ENCODE measurements around the gene TMEM150A.

DNA sequence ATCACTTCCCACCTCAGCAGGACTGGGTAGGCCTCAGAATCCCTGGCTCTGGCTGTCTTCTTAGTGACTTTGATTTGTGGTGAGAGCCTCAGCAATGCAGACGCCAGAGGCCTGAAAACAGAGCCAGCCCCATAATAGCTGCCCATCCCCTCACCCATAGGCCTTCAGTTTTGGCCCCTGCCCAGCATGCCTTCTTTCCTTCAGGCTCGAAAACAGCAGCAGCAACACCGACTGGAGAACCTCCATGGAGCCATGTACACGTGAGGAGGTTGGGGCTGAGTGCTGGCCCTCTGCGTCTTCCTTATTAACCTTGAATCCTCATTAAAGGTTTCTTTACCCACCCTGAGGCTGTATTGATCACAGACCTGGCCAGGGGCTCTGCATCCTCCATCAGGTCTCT is 5.3 kb downstream of the TMEM150A start:
- TF ChIP-seq, protein P1, sequence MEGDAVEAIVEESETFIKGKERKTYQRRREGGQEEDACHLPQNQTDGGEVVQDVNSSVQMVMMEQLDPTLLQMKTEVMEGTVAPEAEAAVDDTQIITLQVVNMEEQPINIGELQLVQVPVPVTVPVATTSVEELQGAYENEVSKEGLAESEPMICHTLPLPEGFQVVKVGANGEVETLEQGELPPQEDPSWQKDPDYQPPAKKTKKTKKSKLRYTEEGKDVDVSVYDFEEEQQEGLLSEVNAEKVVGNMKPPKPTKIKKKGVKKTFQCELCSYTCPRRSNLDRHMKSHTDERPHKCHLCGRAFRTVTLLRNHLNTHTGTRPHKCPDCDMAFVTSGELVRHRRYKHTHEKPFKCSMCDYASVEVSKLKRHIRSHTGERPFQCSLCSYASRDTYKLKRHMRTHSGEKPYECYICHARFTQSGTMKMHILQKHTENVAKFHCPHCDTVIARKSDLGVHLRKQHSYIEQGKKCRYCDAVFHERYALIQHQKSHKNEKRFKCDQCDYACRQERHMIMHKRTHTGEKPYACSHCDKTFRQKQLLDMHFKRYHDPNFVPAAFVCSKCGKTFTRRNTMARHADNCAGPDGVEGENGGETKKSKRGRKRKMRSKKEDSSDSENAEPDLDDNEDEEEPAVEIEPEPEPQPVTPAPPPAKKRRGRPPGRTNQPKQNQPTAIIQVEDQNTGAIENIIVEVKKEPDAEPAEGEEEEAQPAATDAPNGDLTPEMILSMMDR (IDR thresholded peaks at IDR 0.05), result no peak
- no peak for TF ChIP-seq EZH2phosphoT487 (IDR thresholded peaks at IDR 0.05)
- TF ChIP-seq EZH2 (IDR thresholded peaks at IDR 0.05), result no peak

Data from neural progenitor cell (in vitro differentiated cells).